Kidney (tissue), 14 donors: ENCODE measurements around the gene ZBTB16. TPM values are rescaled to one million over a fixed set of nuclear protein-coding genes. Genes with fewer than 3 reads are reported as not detected.

Experiments
- DNase-seq, 5 donors: peaks; one replicate each; pipeline ENCODE4 v3.0.0-alpha.2; 2013 to 2020
- FAIRE-seq: peaks from 2 replicates; lab custom pipeline; 2012; peaks lifted over from hg19 to GRCh38; lab: Jason Lieb, UNC
- H3K27ac ChIP-seq, 2 donors: one replicate each; pipeline ENCODE4 v1.7.0; 2013; ENCODE audit warnings: low read depth in 2 of 2, low read length in 2 of 2, inconsistent platforms in 1 of 2
- H3K27me3 ChIP-seq: one replicate; pipeline ENCODE4 v1.7.1; 2013; ENCODE audit warnings: low read length, inconsistent platforms; ENCODE audit not compliant: control insufficient read depth, insufficient read depth
- H3K36me3 ChIP-seq, 3 donors: one replicate each; pipeline versions ENCODE4 v1.7.0 to v1.7.1; 2013; ENCODE audit warnings: low read length in 3 of 3, control low read depth in 1 of 3, inconsistent platforms in 1 of 3; ENCODE audit not compliant: insufficient read depth in 3 of 3, control insufficient read depth in 2 of 3
- H3K4me1 ChIP-seq, 3 donors: one replicate each; pipeline versions ENCODE4 v1.7.0 to v1.7.1; 2013; ENCODE audit warnings: low read length in 3 of 3, inconsistent platforms in 1 of 3, low read depth in 1 of 3; ENCODE audit not compliant: control insufficient read depth in 2 of 3, insufficient read depth in 2 of 3
- H3K4me3 ChIP-seq, 3 donors: one replicate each; pipeline versions ENCODE4 v1.7.0 to v1.8.1; 2013; ENCODE audit warnings: low read length in 3 of 3, control low read depth in 1 of 3, inconsistent platforms in 1 of 3
- H3K9ac ChIP-seq, 3 donors: one replicate each; pipeline versions ENCODE4 v1.7.0 to v1.7.1; 2013; ENCODE audit warnings: low read length in 3 of 3, control low read depth in 1 of 3, inconsistent platforms in 1 of 3
- H3K9me3 ChIP-seq, 3 donors: one replicate each; pipeline versions ENCODE4 v1.7.0 to v1.7.1; 2013; ENCODE audit warnings: low read length in 3 of 3, control low read depth in 1 of 3, inconsistent platforms in 1 of 3; ENCODE audit not compliant: control insufficient read depth in 2 of 3, insufficient read depth in 1 of 3
- CTCF ChIP-seq: IDR thresholded peaks from 3 replicates; pipeline ENCODE4 v1.5.1; 2012; ENCODE audit warnings: mild to moderate bottlenecking, moderate library complexity, borderline replicate concordance; ENCODE audit not compliant: insufficient read depth; ENCODE audit errors: extremely low read depth
- intact Hi-C: fragments of 100-400 bp; cut with DNase I; formaldehyde crosslinking; loops from one replicate; pipeline ENCODE4 v1.11.1; 2022
- polyA plus RNA-seq: library from polyadenylated mRNA; stranded (reverse); fragments of 350-450 nt; fragmentation: Illumina TruSeq; extraction: RNeasy Lipid Tissue Mini Kit (QIAGEN cat#74804); gene quantifications from one replicate; pipeline ENCODE4 v1.2.3, GENCODE V29; 2014; ENCODE audit warnings: low read depth, low replicate concordance; ENCODE audit not compliant: insufficient read depth
- total RNA-seq: library from RNA; stranded (reverse); fragmentation: NEBNext Ultra II Directional; extraction: Animal tissue kit (Norgen Biotek cat#: 25700); gene quantifications from one replicate; pipeline ENCODE4 v1.2.1, GENCODE V29; 2021
- donor health status: control.
- donor health status: control.
- donor health status: control.
- donor health status: control.
- donor health status: control.
- donor health status: DM: yes; HTN: yes; CAD: no.
- donor health status: Normal renal cell carcinoma (clear cell type).

The ZBTB16 gene
- total and polyA plus RNA-seq, 2 donors from 2014 or later, result 2.5 to 126 TPM

DNA sequence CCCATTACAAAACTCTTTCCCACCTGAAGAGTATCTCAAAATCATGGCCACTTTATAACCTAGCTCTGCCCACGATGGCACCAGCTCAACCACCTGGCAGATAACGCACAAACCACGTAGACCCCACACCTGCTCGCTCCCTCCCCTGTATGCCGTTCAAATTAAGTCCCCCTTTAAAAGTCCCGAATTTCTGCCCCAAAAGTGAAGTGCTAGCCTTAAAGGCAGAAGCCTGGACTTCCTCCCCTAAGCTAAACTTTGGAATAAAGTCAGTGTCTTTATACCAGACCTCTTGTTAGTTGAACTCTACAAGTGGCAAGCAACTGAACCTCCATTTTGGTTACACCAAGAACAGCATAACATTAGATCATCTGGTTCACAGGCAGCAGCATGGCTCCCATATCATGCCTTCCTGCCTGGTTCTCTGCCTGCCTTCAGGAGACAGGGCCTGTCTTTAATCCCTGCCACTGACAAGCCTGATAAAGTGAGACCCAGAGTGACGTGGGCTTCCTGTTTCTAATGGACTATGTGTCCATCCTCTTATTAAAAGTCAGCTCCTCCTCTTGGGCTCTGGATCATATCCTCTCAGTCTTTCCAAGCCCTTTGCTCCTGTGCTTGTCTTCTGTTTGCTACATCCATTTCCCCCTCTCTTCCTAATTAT lies 204.1 kb downstream of the ZBTB16 start:
- no peak overlapping the region for H3K4me3 ChIP-seq
- TF ChIP-seq CTCF, result no peak
- peaks cover 0 to 13% (median 0%) of the 10 kb centered on the region in 3 donors for H3K4me1 ChIP-seq
- intact Hi-C loops, result loop anchor here (5.0 to 10.0 kb wide), 3 partner anchors 229 to 369 kb away; no protein-coding TSS in a partner anchor
- peaks cover 2% of the 10 kb centered on the region for H3K27me3 ChIP-seq
- no peak overlapping the region for H3K27ac ChIP-seq
- H3K36me3 ChIP-seq, result no peaks in the 10 kb centered on the region
- DNase-seq (peak in 1 of 5 donors; percentile 16), FAIRE-seq (no peak)
- H3K9ac ChIP-seq, result no peak overlapping the region
- no peaks in the 10 kb centered on the region for H3K9me3 ChIP-seq

GRCh38 chr11:114264381-114264780 lies 204.9 kb downstream of the ZBTB16 start:
- Histone ChIP-seq H3K4me1 (peaks cover 0 to 10% (median 0%) of the 10 kb centered on the region in 3 donors), H3K27me3 (peaks cover 2% of the 10 kb centered on the region), H3K36me3 (no peaks in the 10 kb centered on the region), H3K9me3 (no peaks in the 10 kb centered on the region), H3K27ac (no peak overlapping the region), H3K9ac (no peak overlapping the region), H3K4me3 (no peak overlapping the region)
- FAIRE-seq (no peak), DNase-seq (peak in 1 of 5 donors; percentile 7)
- no peak for TF ChIP-seq CTCF
- intact Hi-C loops, result loop anchor here (5.0 to 10.0 kb wide), 3 partner anchors 230 to 370 kb away; no protein-coding TSS in a partner anchor

- intact Hi-C loops, result loop anchor here (10.0 kb wide), 2 partner anchors 230 to 370 kb away; no protein-coding TSS in a partner anchor
- peaks cover 0 to 7% (median 0%) of the 10 kb centered on the region in 3 donors for H3K4me1 ChIP-seq
- no peak for FAIRE-seq
Measured at GRCh38 chr11:114265122-114265878, 205.8 kb downstream of the ZBTB16 start.

More at GRCh38 chr11:114265122-114265878, 205.8 kb downstream of the ZBTB16 start:
- Histone ChIP-seq H3K9ac (no peak overlapping the region), H3K36me3 (no peaks in the 10 kb centered on the region), H3K9me3 (no peaks in the 10 kb centered on the region), H3K4me3 (no peak overlapping the region), H3K27ac (no peak overlapping the region), H3K27me3 (peaks cover 2% of the 10 kb centered on the region)
- TF ChIP-seq CTCF, result no peak
- no peak for DNase-seq
